Neural cell (in vitro differentiated cells): ENCODE data around the gene KCNK2.

Source experiments
- CTCF ChIP-seq: fragments of 450-650 bp; IDR thresholded peaks from 2 replicates; pipeline ENCODE4 v1.5.1; 2014; ENCODE audit warnings: antibody characterized with exemption, mild to moderate bottlenecking, moderate library complexity; ENCODE audit not compliant: poor library complexity, severe bottlenecking
- RAD21 ChIP-seq: fragments of 450-650 bp; conservative IDR thresholded peaks from 2 replicates; pipeline ENCODE4 v1.6.1; 2014; ENCODE audit warnings: antibody characterized with exemption, mild to moderate bottlenecking, moderate library complexity

GRCh38 chr1:215054266-215054665 lies 28.3 kb upstream of the KCNK2 start:
- no peak for TF ChIP-seq CTCF
- no peak for TF ChIP-seq RAD21
